NCI-H1048 (cell line): ENCODE measurements around the gene SNN.

ENCODE experiments used
- DNase-seq: peaks from one replicate; lab custom pipeline; 2025; lab: John Stamatoyannopoulos, UW

SNN gene

GRCh38 chr16:11667221-11667823 lies 933 bp upstream of the SNN start:
- no peak for DNase-seq

GRCh38 chr16:11668623-11669379 lies 546 bp downstream of the SNN start:
- DNase-seq, result no peak

GRCh38 chr16:11669380-11670146 lies 1.3 kb downstream of the SNN start:
- no peak for DNase-seq

GRCh38 chr16:11670171-11671131 lies 2.2 kb downstream of the SNN start:
- no peak for DNase-seq

- no peak for DNase-seq
Measured at GRCh38 chr16:11671271-11671670, 3.0 kb downstream of the SNN start.

- no peak for DNase-seq
Measured at GRCh38 chr16:11671676-11672075, 3.4 kb downstream of the SNN start.

GRCh38 chr16:11672206-11673090 lies 4.2 kb downstream of the SNN start:
- no peak for DNase-seq

GRCh38 chr16:11673091-11674000 lies 5.1 kb downstream of the SNN start:
- no peak for DNase-seq

- DNase-seq, result no peak
Measured at GRCh38 chr16:11674001-11674817, 6.0 kb downstream of the SNN start.

GRCh38 chr16:11674818-11675560 lies 6.7 kb downstream of the SNN start:
- DNase-seq, result no peak

- no peak for DNase-seq
Measured at GRCh38 chr16:11675561-11676511, 7.6 kb downstream of the SNN start.

GRCh38 chr16:11676799-11677198 lies 8.5 kb downstream of the SNN start:
- DNase-seq, result no peak

- DNase-seq, result no peak
Measured at GRCh38 chr16:11677451-11677951, 9.2 kb downstream of the SNN start.

- DNase-seq, result no peak
Measured at GRCh38 chr16:11677959-11678881, 10.0 kb downstream of the SNN start.

- DNase-seq, result no peak
Measured at GRCh38 chr16:11679250-11679649, 11.0 kb downstream of the SNN start.
